Measurements from ENCODE around the gene CASZ1. TPM values are rescaled to one million over a fixed set of nuclear protein-coding genes. Genes with fewer than 3 reads are reported as not detected.

Gene CASZ1
- total RNA-seq, 6 donors from 2014 or later, result 39.7 to 112 (median 60.8) TPM

- no peaks in the 10 kb centered on the region for H3K9me3 ChIP-seq
- DNase-seq (no peak), ATAC-seq (ENCODE audit: low FRiP score in 2 of 2) (no peak)
- no peaks in the 10 kb centered on the region for H3K36me3 ChIP-seq
- H3K27ac ChIP-seq, result peak overlapping the region in 1 of 4 donors; percentile 68
- WGBS, 2 donors, result 92% methylated on average over 7 of the region's 7 CpGs
- H3K4me1 ChIP-seq, result peaks cover 19 to 73% (median 40%) of the 10 kb centered on the region in 4 donors
- no peak for TF ChIP-seq POLR2AphosphoS5 (IDR thresholded peaks at IDR 0.05)
- TF ChIP-seq CTCF (IDR thresholded peaks at IDR 0.05), result no peak
- no peak for TF ChIP-seq EP300 (IDR thresholded peaks at IDR 0.05)
- TF ChIP-seq POLR2A (IDR thresholded peaks at IDR 0.05), result no peak
- H3K4me3 ChIP-seq, result no peak overlapping the region
- no peaks in the 10 kb centered on the region for H3K27me3 ChIP-seq
These were observed 82.8 kb downstream of the CASZ1 start for GRCh38 chr1:10713614-10714013.

- peaks cover 19 to 66% (median 37%) of the 10 kb centered on the region in 4 donors for H3K4me1 ChIP-seq
- DNase-seq, result no peak
- WGBS, 2 donors, result 75 to 84% methylated on average over 20 to 25 of the region's 25 CpGs
These were observed 83.7 kb downstream of the CASZ1 start for GRCh38 chr1:10712568-10713362.

GRCh38 chr1:10710489-10710888 lies 86.0 kb downstream of the CASZ1 start:
- peak overlapping the region in 1 of 4 donors; percentile 53 for H3K27ac ChIP-seq
- H3K4me3 ChIP-seq, result no peak overlapping the region
- H3K4me1 ChIP-seq, result peaks cover 8 to 50% (median 25%) of the 10 kb centered on the region in 4 donors
- H3K27me3 ChIP-seq, result no peaks in the 10 kb centered on the region
- no peak for TF ChIP-seq CTCF (IDR thresholded peaks at IDR 0.05)
- no peak for TF ChIP-seq POLR2A (IDR thresholded peaks at IDR 0.05)
- no peak for TF ChIP-seq POLR2AphosphoS5 (IDR thresholded peaks at IDR 0.05)
- TF ChIP-seq EP300 (IDR thresholded peaks at IDR 0.05), result no peak
- H3K36me3 ChIP-seq, result no peaks in the 10 kb centered on the region
- WGBS, 2 donors, result 84 to 85% methylated on average over 7 of the region's 7 CpGs
- no peaks in the 10 kb centered on the region for H3K9me3 ChIP-seq
- no peak for ATAC-seq (ENCODE audit: low FRiP score in 2 of 2)
- DNase-seq, result peak in 1 of 2 donors; percentile 65

More at GRCh38 chr1:10712568-10713362, 83.7 kb downstream of the CASZ1 start:
- no peaks in the 10 kb centered on the region for H3K27me3 ChIP-seq
- peak overlapping the region in 1 of 4 donors; percentile 16 for H3K27ac ChIP-seq
- no peak for TF ChIP-seq EP300 (IDR thresholded peaks at IDR 0.05)
- ATAC-seq (ENCODE audit: low FRiP score in 2 of 2), result no peak
- H3K9me3 ChIP-seq, result no peaks in the 10 kb centered on the region
- H3K36me3 ChIP-seq, result no peaks in the 10 kb centered on the region
- H3K4me3 ChIP-seq, result no peak overlapping the region

- Histone ChIP-seq H3K27ac (peak overlapping the region in 1 of 4 donors; percentile 53), H3K4me3 (no peak overlapping the region), H3K27me3 (no peaks in the 10 kb centered on the region), H3K9me3 (no peaks in the 10 kb centered on the region), H3K4me1 (peaks cover 10 to 44% (median 24%) of the 10 kb centered on the region in 4 donors), H3K36me3 (no peaks in the 10 kb centered on the region)
- ATAC-seq (ENCODE audit: low FRiP score in 2 of 2), result no peak
- DNase-seq, result peak in 1 of 2 donors; percentile 73
- 73 to 80% methylated on average over 9 to 19 of the region's 19 CpGs for WGBS, 2 donors
- no peak for TF ChIP-seq POLR2A (IDR thresholded peaks at IDR 0.05)
- no peak for TF ChIP-seq CTCF (IDR thresholded peaks at IDR 0.05)
- TF ChIP-seq EP300 (IDR thresholded peaks at IDR 0.05), result no peak
- no peak for TF ChIP-seq POLR2AphosphoS5 (IDR thresholded peaks at IDR 0.05)
These were observed 86.8 kb downstream of the CASZ1 start for GRCh38 chr1:10709646-10710045.

- WGBS, 2 donors, result 75 to 78% methylated on average over 16 of the region's 16 CpGs
- Histone ChIP-seq H3K36me3 (no peaks in the 10 kb centered on the region), H3K4me3 (no peak overlapping the region), H3K9me3 (no peaks in the 10 kb centered on the region), H3K27ac (no peak overlapping the region), H3K27me3 (no peaks in the 10 kb centered on the region), H3K4me1 (peaks cover 12 to 44% (median 24%) of the 10 kb centered on the region in 4 donors)
- TF ChIP-seq EP300 (IDR thresholded peaks at IDR 0.05) (no peak), CTCF (IDR thresholded peaks at IDR 0.05) (no peak), POLR2A (IDR thresholded peaks at IDR 0.05) (no peak), POLR2AphosphoS5 (IDR thresholded peaks at IDR 0.05) (no peak)
- DNase-seq (peak in 1 of 2 donors; percentile 63), ATAC-seq (ENCODE audit: low FRiP score in 2 of 2) (no peak)
These were observed 87.3 kb downstream of the CASZ1 start for GRCh38 chr1:10709165-10709564.
